Gastroesophageal sphincter (tissue), 4 donors: ENCODE measurements around the gene ILF3. TPM values are rescaled to one million over a fixed set of nuclear protein-coding genes. Genes with fewer than 3 reads are reported as not detected.

Experiments used
- ATAC-seq: fragments of 150-250 bp; one replicate; pipeline ENCODE4 v1.9.1; 2016; ENCODE audit warnings: mild to moderate bottlenecking, moderate library complexity
- H3K27ac ChIP-seq, 4 donors: fragments of 200-600 bp; sonication (generic) in 3 of 4; 1 replicate in 3 of 4; 2 replicates in 1 of 4; pipeline ENCODE4 v1.5.1; 2016 to 2019
- H3K27me3 ChIP-seq: fragments of 200-600 bp; sonication (generic); one replicate; pipeline ENCODE4 v1.5.1; 2019
- H3K36me3 ChIP-seq, 2 donors: fragments of 200-600 bp; sonication (generic); one replicate each; pipeline ENCODE4 v1.5.1; 2019; ENCODE audit warnings: control low read depth in 1 of 2
- H3K4me1 ChIP-seq, 3 donors: fragments of 200-600 bp; sonication (generic); 1 replicate in 2 of 3; 2 replicates in 1 of 3; pipeline ENCODE4 v1.5.1; 2016 to 2019; ENCODE audit warnings: control low read depth in 2 of 3
- H3K4me3 ChIP-seq, 2 donors: fragments of 200-600 bp; sonication (generic); one replicate each; pipeline ENCODE4 v1.5.1; 2019; ENCODE audit warnings: mild to moderate bottlenecking in 1 of 2, moderate library complexity in 1 of 2
- H3K9me3 ChIP-seq, 3 donors: fragments of 200-600 bp; sonication (generic); one replicate each; pipeline ENCODE4 v1.5.1; 2017 to 2019; ENCODE audit warnings: control low read depth in 2 of 3
- EP300 ChIP-seq: sonication (generic); formaldehyde crosslinking; IDR thresholded peaks from one replicate; pipeline ENCODE4 v1.6.1; 2017; ENCODE audit warnings: antibody characterized with exemption, mild to moderate bottlenecking
- POLR2A ChIP-seq, 2 donors: fragments of 450-650 bp; IDR thresholded peaks; one replicate each; pipeline ENCODE4 v1.6.1; 2017; ENCODE audit warnings: antibody characterized with exemption in 2 of 2, mild to moderate bottlenecking in 2 of 2, moderate library complexity in 1 of 2
- POLR2AphosphoS5 ChIP-seq: sonication (generic); formaldehyde crosslinking; IDR thresholded peaks from one replicate; pipeline ENCODE4 v1.6.1; 2017; ENCODE audit warnings: antibody characterized with exemption
- WGBS, 2 donors: methylation state at CpG; one replicate each; pipeline ENCODE4 v1.1.5; 2018; ENCODE audit warnings: low coverage in 1 of 2; 5-methylcytosine and 5-hydroxymethylcytosine counted together
- small RNA-seq, 4 donors: library from RNA; depleted of rRNA; stranded (forward); fragments of <200 nt; gene quantifications; one replicate each; pipeline ENCODE3, GENCODE V24; 2016
- total RNA-seq, 4 donors: library from RNA; depleted of rRNA; stranded (reverse); fragments of >200 nt; gene quantifications; one replicate each; pipeline ENCODE4 v1.1.0, GENCODE V29; 2016
- TF ChIP-seq, protein P1 (sequence below), 4 experiments: fragments of 200-600 bp in 2 of 4; fragments of 450-650 bp in 2 of 4; sonication (generic) in 1 of 4; IDR thresholded peaks; one replicate each; pipeline ENCODE4 v1.5.1; 2017 to 2019; ENCODE audit warnings: antibody characterized with exemption in 4 of 4, mild to moderate bottlenecking in 2 of 4, moderate library complexity in 2 of 4

ILF3 gene
- total RNA-seq, 4 donors from 2014 or later: 67.2 to 128 (median 120) TPM

GRCh38 chr19:10736189-10736588 is 82.0 kb downstream of the ILF3 start:
- 87 to 92% methylated on average over 3 to 5 of the region's 6 CpGs for WGBS, 2 donors
- TF ChIP-seq, protein P1, sequence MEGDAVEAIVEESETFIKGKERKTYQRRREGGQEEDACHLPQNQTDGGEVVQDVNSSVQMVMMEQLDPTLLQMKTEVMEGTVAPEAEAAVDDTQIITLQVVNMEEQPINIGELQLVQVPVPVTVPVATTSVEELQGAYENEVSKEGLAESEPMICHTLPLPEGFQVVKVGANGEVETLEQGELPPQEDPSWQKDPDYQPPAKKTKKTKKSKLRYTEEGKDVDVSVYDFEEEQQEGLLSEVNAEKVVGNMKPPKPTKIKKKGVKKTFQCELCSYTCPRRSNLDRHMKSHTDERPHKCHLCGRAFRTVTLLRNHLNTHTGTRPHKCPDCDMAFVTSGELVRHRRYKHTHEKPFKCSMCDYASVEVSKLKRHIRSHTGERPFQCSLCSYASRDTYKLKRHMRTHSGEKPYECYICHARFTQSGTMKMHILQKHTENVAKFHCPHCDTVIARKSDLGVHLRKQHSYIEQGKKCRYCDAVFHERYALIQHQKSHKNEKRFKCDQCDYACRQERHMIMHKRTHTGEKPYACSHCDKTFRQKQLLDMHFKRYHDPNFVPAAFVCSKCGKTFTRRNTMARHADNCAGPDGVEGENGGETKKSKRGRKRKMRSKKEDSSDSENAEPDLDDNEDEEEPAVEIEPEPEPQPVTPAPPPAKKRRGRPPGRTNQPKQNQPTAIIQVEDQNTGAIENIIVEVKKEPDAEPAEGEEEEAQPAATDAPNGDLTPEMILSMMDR (IDR thresholded peaks at IDR 0.05): no peak
- TF ChIP-seq POLR2AphosphoS5 (no peak), EP300 (no peak), POLR2A (IDR thresholded peaks at IDR 0.05) (no peak)
- no peak overlapping the region for H3K27ac ChIP-seq

DNA sequence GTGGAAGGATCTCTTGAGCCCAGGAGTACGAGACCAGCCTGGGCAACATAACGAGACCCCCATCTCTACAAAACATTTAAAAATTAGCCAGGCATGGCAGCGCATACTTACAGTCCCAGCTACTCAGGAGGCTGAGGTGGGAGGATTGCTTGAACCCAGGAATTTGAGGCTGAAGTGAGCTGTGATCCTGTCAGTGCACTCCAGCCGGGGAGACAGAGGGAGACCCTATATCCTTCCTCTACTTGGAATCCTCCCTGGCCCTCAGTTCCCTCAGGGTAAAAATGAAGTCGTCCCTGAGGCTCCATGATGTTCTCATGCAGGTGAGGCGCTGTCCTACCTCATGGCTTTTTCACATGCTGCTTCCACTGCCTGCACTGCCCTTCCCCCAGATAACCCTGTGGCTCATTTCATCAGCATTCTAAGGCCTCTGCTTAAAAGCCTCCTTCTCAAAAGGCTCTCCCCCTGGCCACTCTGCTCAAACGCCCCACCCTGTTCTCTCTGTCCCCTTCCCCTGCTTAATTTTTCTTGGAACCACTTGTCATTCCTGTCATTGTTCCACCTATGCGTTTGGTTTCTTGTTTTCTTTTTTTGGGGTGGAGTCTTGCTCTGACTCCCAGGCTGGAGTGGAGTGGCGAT is 82.9 kb downstream of the ILF3 start:
- 69 to 80% methylated on average over 1 to 7 of the region's 9 CpGs for WGBS, 2 donors
- Histone ChIP-seq H3K36me3 (peaks cover 0 to 5% of the 10 kb centered on the region in 2 donors), H3K4me3 (no peak overlapping the region), H3K27ac (no peak overlapping the region), H3K9me3 (no peaks in the 10 kb centered on the region), H3K27me3 (no peaks in the 10 kb centered on the region), H3K4me1 (peaks cover 0 to 20% (median 0%) of the 10 kb centered on the region in 3 donors)
- ATAC-seq: no peak
- TF ChIP-seq POLR2A (IDR thresholded peaks at IDR 0.05) (no peak), POLR2AphosphoS5 (no peak), EP300 (no peak)
- TF ChIP-seq, protein P1 (IDR thresholded peaks at IDR 0.05): no peak

More at GRCh38 chr19:10736189-10736588, 82.0 kb downstream of the ILF3 start:
- ATAC-seq: no peak
- H3K27me3 ChIP-seq: no peaks in the 10 kb centered on the region
- H3K9me3 ChIP-seq: no peaks in the 10 kb centered on the region
- H3K4me1 ChIP-seq: peaks cover 0 to 22% (median 0%) of the 10 kb centered on the region in 3 donors
- H3K4me3 ChIP-seq: no peak overlapping the region
- peaks cover 0 to 5% of the 10 kb centered on the region in 2 donors for H3K36me3 ChIP-seq

DNA sequence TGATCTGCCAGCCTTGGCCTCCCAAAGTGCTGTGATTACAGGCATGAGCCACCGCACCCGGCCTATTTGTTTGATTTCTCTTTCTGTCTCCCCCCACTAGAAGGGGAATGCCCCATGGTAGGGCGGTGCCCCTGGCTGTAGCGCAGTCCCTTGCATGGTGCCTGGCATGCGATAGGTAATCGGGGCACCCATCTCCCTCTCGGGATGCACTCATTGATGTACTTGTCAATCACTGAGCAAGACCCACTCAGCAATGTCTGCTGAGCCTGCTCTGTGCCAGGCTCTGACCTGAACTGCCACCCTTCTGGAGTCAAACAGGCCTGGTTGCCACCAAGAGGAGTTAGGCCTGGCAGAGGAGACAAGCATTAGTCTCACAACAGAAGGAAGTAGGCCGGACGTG is 83.6 kb downstream of the ILF3 start:
- TF ChIP-seq, protein P1 (IDR thresholded peaks at IDR 0.05): no peak
- TF ChIP-seq EP300 (no peak), POLR2AphosphoS5 (no peak), POLR2A (IDR thresholded peaks at IDR 0.05) (no peak)
- Histone ChIP-seq H3K4me1 (peaks cover 0 to 27% (median 0%) of the 10 kb centered on the region in 3 donors), H3K9me3 (no peaks in the 10 kb centered on the region), H3K27ac (no peak overlapping the region), H3K36me3 (peaks cover 0 to 5% of the 10 kb centered on the region in 2 donors), H3K27me3 (no peaks in the 10 kb centered on the region), H3K4me3 (no peak overlapping the region)
- no peak for ATAC-seq
- 92% methylated on average over 2 of the region's 9 CpGs; no CpG with 5 or more reads in 1 of the 2 donors for WGBS, 2 donors

DNA sequence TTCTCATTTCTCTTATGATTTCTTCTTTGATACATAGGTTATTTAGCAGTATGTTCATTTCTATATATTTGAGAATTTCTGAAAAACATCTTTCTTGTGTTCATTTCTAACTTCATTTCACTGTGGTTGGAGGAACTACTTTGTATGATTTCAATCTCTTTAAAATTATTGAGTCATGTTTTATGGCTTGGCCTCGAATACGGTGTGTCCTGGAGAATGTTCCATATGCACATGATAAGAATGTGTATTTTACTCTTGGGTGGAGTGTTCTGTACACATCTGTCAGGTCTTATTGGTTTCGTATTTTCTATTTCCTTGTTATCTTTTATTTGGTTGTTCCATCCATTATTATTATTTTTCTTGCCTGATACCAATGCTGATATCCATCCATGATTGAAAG is 86.7 kb downstream of the ILF3 start:
- no peaks in the 10 kb centered on the region for H3K27me3 ChIP-seq
- H3K4me3 ChIP-seq: no peak overlapping the region
- no peaks in the 10 kb centered on the region for H3K9me3 ChIP-seq
- 78 to 97% methylated on average over 3 of the region's 3 CpGs for WGBS, 2 donors
- no peak overlapping the region for H3K27ac ChIP-seq
- H3K36me3 ChIP-seq: peaks cover 0 to 5% of the 10 kb centered on the region in 2 donors
- peaks cover 0 to 45% (median 0%) of the 10 kb centered on the region in 3 donors for H3K4me1 ChIP-seq
- TF ChIP-seq POLR2A (IDR thresholded peaks at IDR 0.05): no peak
- no peak for TF ChIP-seq EP300
- TF ChIP-seq, protein P1 (IDR thresholded peaks at IDR 0.05): no peak
- no peak for TF ChIP-seq POLR2AphosphoS5
- ATAC-seq: no peak

Small RNAs within 50 kb of the gene (small RNA-seq; reads per million reads assigned to genes)
- gene MIR638: 0 reads per million in 4 donors

Other genes starting within 250 kb of the ILF3 start
- gene PDE4A, start 233.8 kb upstream of the ILF3 start, total RNA-seq: 10 to 100 TPM in 2 of 4 donors, 1 to 10 TPM in 2; 7.3 to 22.5 (median 10.0) TPM
- 10 to 100 TPM; 62.1 to 80.3 (median 69.8) TPM for gene KEAP1, start 151.0 kb upstream of the ILF3 start, total RNA-seq
- 1 to 10 TPM in 1 of 4 donors, not detected in 3; 1.1 TPM for gene S1PR5, start 136.9 kb upstream of the ILF3 start, total RNA-seq
- gene ATG4D, start 110.4 kb upstream of the ILF3 start, total RNA-seq: 10 to 100 TPM; 18.4 to 35.6 (median 24.9) TPM
- 10 to 100 TPM; 16.0 to 28.0 (median 20.1) TPM for gene KRI1, start 88.3 kb upstream of the ILF3 start, total RNA-seq
- gene CDKN2D, start 85.4 kb upstream of the ILF3 start, total RNA-seq: 10 to 100 TPM in 2 of 4 donors, 1 to 10 TPM in 2; 5.4 to 15.9 (median 10.6) TPM
- gene AP1M2, start 67.0 kb upstream of the ILF3 start, total RNA-seq: 10 to 100 TPM in 1 of 4 donors, not detected in 3; 13.2 TPM
- 10 to 100 TPM; 34.3 to 51.7 (median 41.5) TPM for gene SLC44A2, start 28.8 kb upstream of the ILF3 start, total RNA-seq
- gene QTRT1, start 47.1 kb downstream of the ILF3 start, total RNA-seq: 10 to 100 TPM; 19.6 to 36.6 (median 22.7) TPM
- gene DNM2, start 63.7 kb downstream of the ILF3 start, total RNA-seq: 100 to 1,000 TPM in 2 of 4 donors, 10 to 100 TPM in 2; 79.1 to 115 (median 96.8) TPM
- 10 to 100 TPM; 15.4 to 36.9 (median 31.7) TPM for gene TMED1, start 181.9 kb downstream of the ILF3 start, total RNA-seq
- gene C19orf38, start 194.1 kb downstream of the ILF3 start, total RNA-seq: 1 to 10 TPM in 2 of 4 donors, under 1 TPM in 1, not detected in 1; 0.89 to 3.1 (median 2.1) TPM
- 10 to 100 TPM; 17.0 to 37.1 (median 18.8) TPM for gene CARM1, start 217.2 kb downstream of the ILF3 start, total RNA-seq